Stomach (tissue), 9 donors: ENCODE data around the gene CAPS. TPM values are rescaled to one million over a fixed set of nuclear protein-coding genes. Genes with fewer than 3 reads are reported as not detected.

Source experiments
- DNase-seq, 2 donors: peaks; one replicate each; pipeline versions ENCODE4 v3.0.0 to v3.0.0-alpha.2; 2013 to 2019
- H3K27ac ChIP-seq, 5 donors: fragments of 200-600 bp in 4 of 5; sonication (generic) in 4 of 5; one replicate each; pipeline ENCODE4 v1.5.1; 2013 to 2019; ENCODE audit warnings: mild to moderate bottlenecking in 1 of 5, moderate library complexity in 1 of 5
- H3K27me3 ChIP-seq, 3 donors: fragments of 200-600 bp; sonication (generic); one replicate each; pipeline ENCODE4 v1.5.1; 2017 to 2019; ENCODE audit warnings: mixed run types in 1 of 3
- H3K36me3 ChIP-seq, 4 donors: fragments of 200-600 bp; sonication (generic); 1 replicate in 3 of 4; 2 replicates in 1 of 4; pipeline ENCODE4 v1.5.1; 2016 to 2019
- H3K4me1 ChIP-seq, 4 donors: fragments of 200-600 bp; sonication (generic); one replicate each; pipeline ENCODE4 v1.5.1; 2016 to 2019
- H3K4me3 ChIP-seq, 4 donors: fragments of 200-600 bp; sonication (generic) in 3 of 4; one replicate each; pipeline ENCODE4 v1.5.1; 2016 to 2019; ENCODE audit warnings: mild to moderate bottlenecking in 1 of 4
- H3K9me3 ChIP-seq, 4 donors: fragments of 200-600 bp; sonication (generic); one replicate each; pipeline ENCODE4 v1.5.1; 2016 to 2019
- EP300 ChIP-seq: sonication (generic); formaldehyde crosslinking; IDR thresholded peaks from one replicate; pipeline ENCODE4 v1.6.1; 2017; ENCODE audit warnings: antibody characterized with exemption
- POLR2A ChIP-seq, 4 donors: fragments of 450-650 bp; IDR thresholded peaks; one replicate each; pipeline ENCODE4 v1.6.1; 2016; ENCODE audit warnings: antibody characterized with exemption in 4 of 4, control low read depth in 2 of 4, mild to moderate bottlenecking in 1 of 4, moderate library complexity in 1 of 4
- POLR2AphosphoS5 ChIP-seq, 3 donors: sonication (generic); formaldehyde crosslinking; IDR thresholded peaks; one replicate each; pipeline ENCODE4 v1.6.1; 2016; ENCODE audit warnings: antibody characterized with exemption in 3 of 3
- WGBS, 5 donors: extraction: QIAGEN DNeasy Blood & Tissue Kit in 3 of 5; methylation state at CpG; one replicate each; pipeline versions ENCODE4 v1.1.5 to v1.1.7; 2013 to 2018; 5-methylcytosine and 5-hydroxymethylcytosine counted together
- intact Hi-C: fragments of 100-400 bp; cut with DNase I; formaldehyde crosslinking; loops from one replicate; pipeline ENCODE4 v1.15.1; 2023; ENCODE audit warnings: low total_unique reads
- polyA plus RNA-seq, 3 donors: library from polyadenylated mRNA; stranded (reverse); fragments of 200-250 nt; gene quantifications; one replicate each; pipeline ENCODE4 v1.2.3, GENCODE V29; 2013
- total RNA-seq, 5 donors: library from RNA; depleted of rRNA; stranded (reverse); fragments of >200 nt; gene quantifications; one replicate each; pipeline versions ENCODE4 v1.1.0 to v1.2.3, GENCODE V29; 2014 to 2016
- TF ChIP-seq, protein P1 (sequence below), 7 experiments: fragments of 450-650 bp in 4 of 7; fragments of 200-600 bp in 3 of 7; sonication (generic) in 3 of 7; IDR thresholded peaks; one replicate each; pipeline ENCODE4 v1.5.1; 2016 to 2019; ENCODE audit warnings: antibody characterized with exemption in 7 of 7, control low read depth in 2 of 7, mild to moderate bottlenecking in 1 of 7
- donor health status: healthy with polysubstance abuse.
- donor health status: Bipolar disorder and iron deficiency.
- donor health status: healthy.

The CAPS gene
- total and polyA plus RNA-seq, 8 donors: 27.2 to 143 (median 47.2) TPM

DNA sequence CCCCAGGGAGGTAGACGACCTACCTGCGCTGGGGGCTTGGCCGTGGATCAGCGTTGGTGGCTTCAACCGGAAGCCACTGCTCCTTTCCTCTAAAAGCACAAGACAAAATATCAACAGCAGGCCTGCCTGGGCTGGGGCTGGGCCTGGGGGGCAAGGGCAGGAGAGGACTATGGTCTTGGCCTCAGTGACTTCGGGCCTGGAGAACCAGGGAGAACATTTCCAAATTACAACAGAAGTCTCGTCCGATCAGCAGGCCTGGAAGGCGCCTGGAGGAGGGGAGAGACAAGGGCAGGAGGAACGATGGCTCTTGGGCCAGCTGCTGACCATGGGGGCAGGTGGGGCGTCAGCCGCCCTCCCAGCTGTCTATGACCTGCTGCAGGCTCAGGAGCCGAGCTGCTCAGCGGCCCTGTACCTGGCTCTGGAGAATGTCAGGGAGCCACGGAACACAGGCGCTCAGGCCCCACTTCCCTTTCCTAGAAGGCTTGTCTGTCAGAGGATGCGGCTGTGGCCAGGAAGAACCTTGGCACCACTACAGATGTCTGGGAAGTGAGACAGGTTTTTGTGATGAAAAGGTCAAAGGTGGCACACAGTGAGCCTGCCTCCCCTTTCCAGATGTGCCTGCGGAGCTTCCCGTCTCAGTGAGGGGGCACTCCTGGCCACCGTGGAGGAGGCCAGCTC lies 19.5 kb downstream of the CAPS start:
- H3K4me1 ChIP-seq: peaks cover 6 to 85% (median 44%) of the 10 kb centered on the region in 4 donors
- no peak overlapping the region for H3K4me3 ChIP-seq
- peaks cover 34 to 94% (median 82%) of the 10 kb centered on the region in 4 donors for H3K36me3 ChIP-seq
- H3K9me3 ChIP-seq: no peaks in the 10 kb centered on the region
- no peak for DNase-seq
- WGBS, 5 donors: 88 to 92% (median 89%) methylated on average over 14 to 20 of the region's 20 CpGs
- peak overlapping the region in 4 of 5 donors; percentile 38 to 78 (median 68) for H3K27ac ChIP-seq
- peak in 1 of 3 donors; percentile 45 for TF ChIP-seq POLR2AphosphoS5 (IDR thresholded peaks at IDR 0.05)
- TF ChIP-seq, protein P1, sequence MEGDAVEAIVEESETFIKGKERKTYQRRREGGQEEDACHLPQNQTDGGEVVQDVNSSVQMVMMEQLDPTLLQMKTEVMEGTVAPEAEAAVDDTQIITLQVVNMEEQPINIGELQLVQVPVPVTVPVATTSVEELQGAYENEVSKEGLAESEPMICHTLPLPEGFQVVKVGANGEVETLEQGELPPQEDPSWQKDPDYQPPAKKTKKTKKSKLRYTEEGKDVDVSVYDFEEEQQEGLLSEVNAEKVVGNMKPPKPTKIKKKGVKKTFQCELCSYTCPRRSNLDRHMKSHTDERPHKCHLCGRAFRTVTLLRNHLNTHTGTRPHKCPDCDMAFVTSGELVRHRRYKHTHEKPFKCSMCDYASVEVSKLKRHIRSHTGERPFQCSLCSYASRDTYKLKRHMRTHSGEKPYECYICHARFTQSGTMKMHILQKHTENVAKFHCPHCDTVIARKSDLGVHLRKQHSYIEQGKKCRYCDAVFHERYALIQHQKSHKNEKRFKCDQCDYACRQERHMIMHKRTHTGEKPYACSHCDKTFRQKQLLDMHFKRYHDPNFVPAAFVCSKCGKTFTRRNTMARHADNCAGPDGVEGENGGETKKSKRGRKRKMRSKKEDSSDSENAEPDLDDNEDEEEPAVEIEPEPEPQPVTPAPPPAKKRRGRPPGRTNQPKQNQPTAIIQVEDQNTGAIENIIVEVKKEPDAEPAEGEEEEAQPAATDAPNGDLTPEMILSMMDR (IDR thresholded peaks at IDR 0.05): no peak
- intact Hi-C loops: no loop called here
- H3K27me3 ChIP-seq: no peaks in the 10 kb centered on the region

DNA sequence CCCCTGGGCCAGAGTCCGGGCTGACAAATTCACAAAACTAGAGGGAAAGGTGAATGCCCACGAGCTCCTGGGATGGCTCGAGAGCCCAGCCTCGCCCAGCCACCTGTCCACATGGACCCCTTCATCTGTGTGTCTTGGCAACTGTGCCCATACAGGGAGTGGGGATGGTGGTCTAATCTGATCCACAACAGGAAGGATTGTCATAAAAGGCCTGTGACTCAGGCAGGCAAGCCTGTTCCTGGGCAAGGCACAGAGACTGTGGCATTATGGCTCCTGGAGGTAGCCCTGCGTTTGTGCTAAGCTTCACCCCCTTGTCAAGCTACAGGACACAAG lies 20.0 kb downstream of the CAPS start:
- Histone ChIP-seq H3K27me3 (no peaks in the 10 kb centered on the region), H3K4me3 (no peak overlapping the region), H3K9me3 (no peaks in the 10 kb centered on the region), H3K27ac (peak overlapping the region in 4 of 5 donors; percentile 38 to 78 (median 68)), H3K36me3 (peaks cover 30 to 94% (median 82%) of the 10 kb centered on the region in 4 donors), H3K4me1 (peaks cover 6 to 80% (median 44%) of the 10 kb centered on the region in 4 donors)
- no peak for DNase-seq
- WGBS, 5 donors: 78 to 93% (median 84%) methylated on average over 5 of the region's 5 CpGs
- intact Hi-C loops: no loop called here
- TF ChIP-seq POLR2AphosphoS5 (IDR thresholded peaks at IDR 0.05): no peak
- no peak for TF ChIP-seq EP300
- no peak for TF ChIP-seq POLR2A (IDR thresholded peaks at IDR 0.05)
- TF ChIP-seq, protein P1 (IDR thresholded peaks at IDR 0.05): no peak

DNA sequence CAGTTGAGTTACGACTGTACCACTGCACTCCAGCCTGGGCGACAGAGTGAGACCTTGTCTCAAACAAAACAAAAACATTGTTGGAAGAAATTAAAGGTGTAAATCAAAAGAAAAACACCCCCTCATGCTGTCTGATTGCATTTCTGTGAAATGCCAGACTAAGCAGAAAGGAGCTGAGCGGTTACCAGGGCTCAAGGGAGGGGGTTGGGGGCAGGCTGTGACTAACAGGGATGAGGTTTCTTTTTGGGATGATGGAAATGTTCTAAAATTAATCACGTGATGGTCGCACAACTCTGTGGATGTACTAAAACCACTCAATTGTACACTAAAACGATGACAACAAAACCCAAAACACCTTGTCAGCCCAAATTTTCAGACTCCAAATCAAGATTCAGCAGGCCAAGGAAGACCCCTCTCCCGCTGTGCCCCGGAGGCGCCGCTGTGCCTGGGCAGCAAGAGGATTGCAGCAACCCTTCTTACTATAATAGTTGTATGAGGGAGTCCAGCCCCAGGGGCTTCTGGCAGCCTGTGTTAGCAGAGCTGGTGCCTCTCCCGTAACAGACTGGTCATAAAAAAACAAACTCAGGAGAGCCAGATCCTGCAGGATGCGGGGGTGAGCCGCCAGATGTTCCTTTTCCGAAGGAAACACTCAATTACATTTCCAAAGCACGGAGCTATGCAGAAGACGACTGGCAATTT lies 20.9 kb downstream of the CAPS start:
- peak in 1 of 2 donors; percentile 75 for DNase-seq
- WGBS, 5 donors: 63 to 81% (median 76%) methylated on average over 16 of the region's 16 CpGs
- Histone ChIP-seq H3K9me3 (no peaks in the 10 kb centered on the region), H3K27ac (peak overlapping the region; percentile 4 to 78 (median 57)), H3K27me3 (no peaks in the 10 kb centered on the region), H3K4me1 (peaks cover 6 to 77% (median 40%) of the 10 kb centered on the region in 4 donors), H3K36me3 (peaks cover 25 to 94% (median 82%) of the 10 kb centered on the region in 4 donors), H3K4me3 (no peak overlapping the region)
- intact Hi-C loops: no loop called here
- no peak for TF ChIP-seq EP300
- TF ChIP-seq POLR2AphosphoS5 (IDR thresholded peaks at IDR 0.05): no peak
- TF ChIP-seq POLR2A (IDR thresholded peaks at IDR 0.05): no peak
- TF ChIP-seq, protein P1 (IDR thresholded peaks at IDR 0.05): no peak

DNA sequence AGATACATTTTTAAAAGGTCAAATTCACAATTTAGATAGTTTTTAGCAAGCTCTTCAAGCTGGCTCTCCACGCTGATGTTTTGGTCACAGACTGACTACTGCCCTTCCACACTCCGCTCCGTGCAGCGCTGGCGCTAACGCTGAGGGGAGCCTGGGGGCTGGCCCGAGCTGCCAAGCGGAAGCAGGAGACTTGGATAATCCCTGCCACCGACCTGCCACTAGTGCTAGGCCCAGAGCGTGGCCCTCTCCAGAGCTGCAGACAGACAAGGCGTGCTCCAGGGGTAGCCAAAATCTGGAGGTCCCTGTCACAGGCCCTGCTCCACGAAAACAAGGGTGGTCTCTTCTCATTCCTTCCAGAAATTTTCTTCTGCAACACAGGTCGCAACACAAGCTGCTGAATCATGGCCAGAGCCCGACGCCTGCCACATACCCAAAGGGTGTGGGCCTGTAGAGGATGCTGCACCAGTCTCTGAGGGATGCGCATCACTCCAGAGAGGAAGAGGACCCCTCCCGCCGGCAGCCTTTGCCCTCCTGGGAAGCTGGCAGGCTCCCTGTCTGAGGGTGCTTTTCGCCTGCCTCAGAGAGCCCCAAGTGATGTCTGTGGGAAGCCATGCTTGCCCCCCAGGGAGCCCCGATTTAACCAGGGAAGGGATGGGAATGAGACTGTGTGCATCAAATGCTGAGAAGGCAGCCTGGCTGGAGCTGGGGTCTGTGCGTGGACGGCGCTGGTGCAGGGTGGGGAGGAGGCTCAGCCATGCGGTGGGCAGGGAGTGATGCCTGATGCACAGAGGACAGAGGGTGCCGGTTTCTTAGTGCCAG lies 21.6 kb downstream of the CAPS start:
- Histone ChIP-seq H3K27ac (peak overlapping the region in 4 of 5 donors; percentile 38 to 78 (median 68)), H3K4me1 (peaks cover 6 to 71% (median 38%) of the 10 kb centered on the region in 4 donors), H3K36me3 (peaks cover 32 to 94% (median 82%) of the 10 kb centered on the region in 4 donors), H3K9me3 (no peaks in the 10 kb centered on the region), H3K27me3 (no peaks in the 10 kb centered on the region), H3K4me3 (no peak overlapping the region)
- TF ChIP-seq POLR2A (IDR thresholded peaks at IDR 0.05): no peak
- TF ChIP-seq EP300: no peak
- TF ChIP-seq, protein P1 (IDR thresholded peaks at IDR 0.05): no peak
- TF ChIP-seq POLR2AphosphoS5 (IDR thresholded peaks at IDR 0.05): no peak
- intact Hi-C loops: no loop called here
- 74 to 83% (median 80%) methylated on average over 20 to 25 of the region's 25 CpGs for WGBS, 5 donors
- no peak for DNase-seq
